HG02623 (cell line): ENCODE results near the gene TMEM63B.
A peak's percentile ranks its signal among the peaks of the same experiment; 100 is the strongest.

Experiments
- ATAC-seq: cut with Tn5 transposase; IDR thresholded peaks from one replicate; pipeline ENCODE4 v1.9.1; 2021; ENCODE audit warnings: moderate library complexity; ENCODE audit not compliant: unreplicated experiment

The TMEM63B gene

GRCh38 chr6:44116641-44117382 lies 10.5 kb upstream of the TMEM63B start:
- no peak for ATAC-seq

GRCh38 chr6:44117397-44118128 lies 9.8 kb upstream of the TMEM63B start:
- no peak for ATAC-seq

- no peak for ATAC-seq
These were observed 7.6 kb upstream of the TMEM63B start for GRCh38 chr6:44119704-44120262.

- no peak for ATAC-seq
These were observed 6.5 kb upstream of the TMEM63B start for GRCh38 chr6:44120692-44121443.

GRCh38 chr6:44122801-44123200 lies 4.6 kb upstream of the TMEM63B start:
- ATAC-seq: no peak

- ATAC-seq: no peak
These were observed 3.8 kb upstream of the TMEM63B start for GRCh38 chr6:44123544-44123943.

- ATAC-seq: peak; percentile 39
These were observed 819 bp upstream of the TMEM63B start for GRCh38 chr6:44126320-44127149.

- no peak for ATAC-seq
These were observed 915 bp downstream of the TMEM63B start for GRCh38 chr6:44128020-44128917.

GRCh38 chr6:44129841-44130322 lies 2.5 kb downstream of the TMEM63B start:
- ATAC-seq: no peak

- ATAC-seq: no peak
These were observed 4.5 kb downstream of the TMEM63B start for GRCh38 chr6:44131892-44132291.

GRCh38 chr6:44132476-44132875 lies 5.1 kb downstream of the TMEM63B start:
- no peak for ATAC-seq

- no peak for ATAC-seq
These were observed 5.9 kb downstream of the TMEM63B start for GRCh38 chr6:44133003-44133931.

GRCh38 chr6:44133981-44134711 lies 6.8 kb downstream of the TMEM63B start:
- no peak for ATAC-seq

GRCh38 chr6:44135173-44135758 lies 7.9 kb downstream of the TMEM63B start:
- no peak for ATAC-seq

GRCh38 chr6:44135875-44136274 lies 8.5 kb downstream of the TMEM63B start:
- ATAC-seq: no peak

- no peak for ATAC-seq
These were observed 11.5 kb downstream of the TMEM63B start for GRCh38 chr6:44138717-44139350.

GRCh38 chr6:44139351-44139743 lies 12.0 kb downstream of the TMEM63B start:
- no peak for ATAC-seq
